Measurements from ENCODE around the gene RFLNA.

DNA sequence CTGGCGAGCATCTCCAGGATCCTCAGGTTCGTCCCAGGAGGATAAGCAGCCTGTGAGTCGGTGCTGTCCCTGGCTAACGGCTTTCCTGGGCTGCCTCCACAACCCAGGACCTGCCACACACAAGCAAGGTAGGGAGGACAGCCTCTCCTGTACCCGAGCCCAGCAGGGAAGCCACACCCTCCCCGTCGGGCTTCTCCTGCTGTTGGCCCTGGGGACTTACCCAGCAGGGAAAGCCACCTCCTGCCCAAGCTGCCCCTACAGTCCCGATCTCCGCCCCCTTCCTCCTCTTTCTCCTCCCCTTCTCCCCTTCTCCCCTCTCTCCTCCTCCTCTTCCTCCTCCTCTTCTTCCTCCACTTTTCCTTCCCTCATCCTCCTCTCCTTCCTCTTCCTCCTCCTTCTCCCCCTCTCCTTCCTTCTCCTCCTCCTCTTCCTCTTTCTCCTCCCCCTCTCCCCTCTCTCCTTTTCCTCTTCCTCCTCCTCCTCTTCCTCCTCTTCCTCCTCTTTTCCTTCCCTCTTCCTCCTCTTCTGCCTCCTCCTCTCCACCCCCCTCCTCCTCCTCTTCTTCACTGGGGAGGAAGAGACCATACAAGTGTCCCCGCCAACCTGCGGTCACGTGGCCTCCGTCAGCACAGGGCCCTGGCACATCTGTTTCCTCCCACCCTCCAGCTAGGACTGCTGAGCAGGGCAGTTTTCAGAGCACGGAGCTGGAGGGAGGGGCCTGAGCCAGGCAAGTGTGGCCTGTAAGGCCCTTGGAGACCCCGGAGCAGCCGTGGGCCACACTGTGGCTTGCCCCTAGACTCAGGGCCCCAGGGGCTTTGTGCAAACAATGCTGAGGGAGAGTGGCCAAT lies 17.3 kb upstream of the RFLNA start:
- TF ChIP-seq POLR2A (IDR thresholded peaks at IDR 0.05; ENCODE audit: extremely low read depth, insufficient read length) (no peak), MYC (IDR thresholded peaks at IDR 0.05; ENCODE audit: low read depth, low read length) (no peak)
- TF ChIP-seq, protein P1, sequence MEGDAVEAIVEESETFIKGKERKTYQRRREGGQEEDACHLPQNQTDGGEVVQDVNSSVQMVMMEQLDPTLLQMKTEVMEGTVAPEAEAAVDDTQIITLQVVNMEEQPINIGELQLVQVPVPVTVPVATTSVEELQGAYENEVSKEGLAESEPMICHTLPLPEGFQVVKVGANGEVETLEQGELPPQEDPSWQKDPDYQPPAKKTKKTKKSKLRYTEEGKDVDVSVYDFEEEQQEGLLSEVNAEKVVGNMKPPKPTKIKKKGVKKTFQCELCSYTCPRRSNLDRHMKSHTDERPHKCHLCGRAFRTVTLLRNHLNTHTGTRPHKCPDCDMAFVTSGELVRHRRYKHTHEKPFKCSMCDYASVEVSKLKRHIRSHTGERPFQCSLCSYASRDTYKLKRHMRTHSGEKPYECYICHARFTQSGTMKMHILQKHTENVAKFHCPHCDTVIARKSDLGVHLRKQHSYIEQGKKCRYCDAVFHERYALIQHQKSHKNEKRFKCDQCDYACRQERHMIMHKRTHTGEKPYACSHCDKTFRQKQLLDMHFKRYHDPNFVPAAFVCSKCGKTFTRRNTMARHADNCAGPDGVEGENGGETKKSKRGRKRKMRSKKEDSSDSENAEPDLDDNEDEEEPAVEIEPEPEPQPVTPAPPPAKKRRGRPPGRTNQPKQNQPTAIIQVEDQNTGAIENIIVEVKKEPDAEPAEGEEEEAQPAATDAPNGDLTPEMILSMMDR (IDR thresholded peaks at IDR 0.05; ENCODE audit: low read depth, low read length): no peak
- TF ChIP-seq, protein P2, sequence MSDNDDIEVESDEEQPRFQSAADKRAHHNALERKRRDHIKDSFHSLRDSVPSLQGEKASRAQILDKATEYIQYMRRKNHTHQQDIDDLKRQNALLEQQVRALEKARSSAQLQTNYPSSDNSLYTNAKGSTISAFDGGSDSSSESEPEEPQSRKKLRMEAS (IDR thresholded peaks at IDR 0.05; ENCODE audit: low read depth, low read length): peak; percentile 54

Measured in NB4 (cell line).